ENCODE measurements around the gene FTSJ3.

DNA sequence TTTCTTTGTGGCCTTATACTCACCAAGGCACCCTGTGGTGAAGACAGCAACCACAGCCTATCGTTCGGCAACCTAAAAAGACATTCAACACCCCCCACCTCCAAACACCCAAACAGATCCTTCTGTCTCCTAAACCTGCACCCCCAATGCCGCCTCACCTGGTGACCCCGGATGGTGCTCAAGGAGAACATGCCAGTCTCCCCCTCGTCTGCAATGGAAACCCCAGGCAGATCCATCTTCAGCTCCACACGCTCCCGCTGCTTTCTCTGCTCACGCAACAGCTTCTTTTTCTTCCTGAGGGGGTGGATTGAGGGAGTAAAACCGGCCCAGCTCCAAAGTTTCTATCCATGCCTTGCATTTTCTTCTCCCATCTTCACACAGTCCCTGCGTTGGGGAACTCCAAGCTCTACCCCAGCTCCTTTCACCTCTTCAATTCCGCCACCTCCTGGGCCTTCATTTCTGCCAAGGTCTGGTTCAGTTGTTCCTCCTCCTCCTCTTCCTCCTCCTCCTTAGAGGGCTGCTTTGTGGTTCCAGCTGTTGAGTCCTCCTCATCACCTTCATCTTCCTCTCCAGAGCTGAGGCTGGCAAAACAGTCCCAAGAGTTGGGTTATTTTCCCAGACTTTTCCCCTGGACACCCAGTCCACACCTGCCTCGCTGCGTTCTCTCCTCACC lies 3.7 kb downstream of the FTSJ3 start:
- no peak for TF ChIP-seq CREB1 (CRISPR knock-in tag; IDR thresholded peaks at IDR 0.05; ENCODE audit: low read depth)
- TF ChIP-seq, protein P1, sequence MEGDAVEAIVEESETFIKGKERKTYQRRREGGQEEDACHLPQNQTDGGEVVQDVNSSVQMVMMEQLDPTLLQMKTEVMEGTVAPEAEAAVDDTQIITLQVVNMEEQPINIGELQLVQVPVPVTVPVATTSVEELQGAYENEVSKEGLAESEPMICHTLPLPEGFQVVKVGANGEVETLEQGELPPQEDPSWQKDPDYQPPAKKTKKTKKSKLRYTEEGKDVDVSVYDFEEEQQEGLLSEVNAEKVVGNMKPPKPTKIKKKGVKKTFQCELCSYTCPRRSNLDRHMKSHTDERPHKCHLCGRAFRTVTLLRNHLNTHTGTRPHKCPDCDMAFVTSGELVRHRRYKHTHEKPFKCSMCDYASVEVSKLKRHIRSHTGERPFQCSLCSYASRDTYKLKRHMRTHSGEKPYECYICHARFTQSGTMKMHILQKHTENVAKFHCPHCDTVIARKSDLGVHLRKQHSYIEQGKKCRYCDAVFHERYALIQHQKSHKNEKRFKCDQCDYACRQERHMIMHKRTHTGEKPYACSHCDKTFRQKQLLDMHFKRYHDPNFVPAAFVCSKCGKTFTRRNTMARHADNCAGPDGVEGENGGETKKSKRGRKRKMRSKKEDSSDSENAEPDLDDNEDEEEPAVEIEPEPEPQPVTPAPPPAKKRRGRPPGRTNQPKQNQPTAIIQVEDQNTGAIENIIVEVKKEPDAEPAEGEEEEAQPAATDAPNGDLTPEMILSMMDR (conservative IDR thresholded peaks at IDR 0.05; ENCODE audit: low read depth in 2 of 2), result no peak
